OCI-LY7 (cell line): Measurements from ENCODE around the gene ORC3. TPM values are rescaled to one million over a fixed set of nuclear protein-coding genes. Genes with fewer than 3 reads are reported as not detected.
"Not testable (repeated sequence)": the region's sequence is repeated elsewhere in the genome, so short reads cannot be mapped to it uniquely, and the experiment has no call there.

Experiments
- BruUV-seq: library from RNA; stranded (reverse); fragments of 400-500 nt; replicated peaks from 2 replicates; lab custom pipeline; 2021; lab: Mats Ljungman, UMichigan
- CTCF ChIA-PET: fragments of 300-600 bp; sonication (Branson Sonifier 250); formaldehyde crosslinking; loops from one replicate; lab custom pipeline; 2022; ENCODE audit warnings: antibody characterized with exemption; ENCODE audit not compliant: unreplicated experiment; lab: Charles Lee
- POLR2A ChIA-PET: fragments of 300-600 bp; sonication (Branson Sonifier 250); formaldehyde crosslinking; loops from one replicate; lab custom pipeline; 2022; ENCODE audit warnings: antibody characterized with exemption; lab: Charles Lee
- DNase-seq: peaks from one replicate; pipeline ENCODE4 v3.0.0-alpha.2; 2015; ENCODE audit warnings: low spot score
- H2AFZ ChIP-seq: fragments of 200-600 bp; sonication (generic), shearing (Covaris generic); 2 replicates; pipeline ENCODE4 v1.6.1; 2014; ENCODE audit warnings: mild to moderate bottlenecking, antibody characterized with exemption, low read length, moderate library complexity
- H3K27ac ChIP-seq: fragments of 200-600 bp; sonication (generic); 2 replicates; pipeline ENCODE4 v1.5.1; 2014; ENCODE audit warnings: mixed run types, low read depth, mild to moderate bottlenecking, moderate library complexity, low read length, inconsistent platforms; ENCODE audit not compliant: poor library complexity, severe bottlenecking
- H3K36me3 ChIP-seq: fragments of 200-600 bp; sonication (generic); 2 replicates; pipeline ENCODE4 v1.6.1; 2014; ENCODE audit warnings: mild to moderate bottlenecking, antibody characterized with exemption, low read length, moderate library complexity, mixed read lengths; ENCODE audit not compliant: insufficient read depth
- H3K4me1 ChIP-seq: fragments of 200-600 bp; sonication (generic); 2 replicates; pipeline ENCODE4 v1.5.1; 2014; ENCODE audit warnings: mild to moderate bottlenecking, low read length; ENCODE audit not compliant: insufficient read depth, poor library complexity, severe bottlenecking
- H3K4me2 ChIP-seq: fragments of 200-600 bp; sonication (generic); 2 replicates; pipeline ENCODE4 v1.6.1; 2014; ENCODE audit warnings: mild to moderate bottlenecking, low read length
- H3K4me3 ChIP-seq: fragments of 200-600 bp; sonication (generic); 2 replicates; pipeline ENCODE4 v1.5.1; 2014; ENCODE audit warnings: mild to moderate bottlenecking, low read depth, low read length; ENCODE audit not compliant: poor library complexity, severe bottlenecking
- H3K79me2 ChIP-seq: fragments of 200-600 bp; sonication (generic); 2 replicates; pipeline ENCODE4 v1.6.1; 2016; ENCODE audit warnings: low read depth, mild to moderate bottlenecking, low read length, moderate library complexity, mixed read lengths; ENCODE audit not compliant: insufficient read depth
- H3K9me2 ChIP-seq: fragments of 200-600 bp; sonication (generic); 2 replicates; pipeline ENCODE4 v1.6.1; 2016; ENCODE audit warnings: mild to moderate bottlenecking, low read length, mixed read lengths; ENCODE audit not compliant: insufficient read depth
- H3K9me3 ChIP-seq: fragments of 200-600 bp; sonication (generic); 2 replicates; pipeline ENCODE4 v1.6.1; 2014; ENCODE audit warnings: mild to moderate bottlenecking, mixed run types, low read length, mixed read lengths
- H4K20me1 ChIP-seq: fragments of 200-600 bp; sonication (generic); 2 replicates; pipeline ENCODE4 v1.6.1; 2014; ENCODE audit warnings: mild to moderate bottlenecking, antibody characterized with exemption, low read length, moderate library complexity, mixed read lengths; ENCODE audit not compliant: insufficient read depth
- CTCF ChIP-seq: fragments of 200-600 bp; sonication (generic); conservative IDR thresholded peaks from 2 replicates; pipeline ENCODE4 v1.5.1; 2014; ENCODE audit warnings: mild to moderate bottlenecking, antibody characterized with exemption, low read length, moderate library complexity, mixed read lengths
- EZH2phosphoT487 ChIP-seq: fragments of 200-600 bp; sonication (generic); IDR thresholded peaks from 2 replicates; pipeline ENCODE4 v1.6.1; 2018; ENCODE audit warnings: low read depth, borderline replicate concordance, mild to moderate bottlenecking, mixed run types, antibody characterized with exemption, low read length, moderate library complexity, mixed read lengths
- intact Hi-C: fragments of 100-400 bp; cut with micrococcal nuclease; formaldehyde crosslinking; loops from one replicate; pipeline ENCODE4 v1.10.0; 2022; ENCODE audit not compliant: unreplicated experiment
- total RNA-seq, 2 experiments: library from RNA; depleted of rRNA in 1 of 2; stranded (reverse); fragments of >200 nt in 1 of 2; shearing (Covaris generic) in 1 of 2; gene quantifications; 2 replicates each; pipeline ENCODE4 v1.2.3, GENCODE V29; 2014 to 2022

ORC3 gene
- total RNA-seq, 2 experiments from 2014 or later, result 34.8 to 45.0 TPM

GRCh38 chr6:87687296-87687695 is 97.4 kb downstream of the ORC3 start:
- ChIA-PET POLR2A (interaction anchor here (0.6 to 1.4 kb wide), 10 partner anchors 12 to 612 kb away, joined by 3 to 15 read pairs (median 3); partner anchors contain the start of gene AKIRIN2), CTCF (no interaction called here)
- Histone ChIP-seq H3K9me3 (no peaks in the 10 kb centered on the region), H3K36me3 (peaks cover 100% of the 10 kb centered on the region), H2AFZ (no peak overlapping the region), H3K4me1 (peaks cover 10% of the 10 kb centered on the region), H4K20me1 (peaks cover 28% of the 10 kb centered on the region), H3K27ac (no peak overlapping the region), H3K4me2 (no peak overlapping the region), H3K79me2 (peaks cover 100% of the 10 kb centered on the region), H3K9me2 (no peaks in the 10 kb centered on the region), H3K4me3 (no peak overlapping the region)
- no peak for DNase-seq
- intact Hi-C loops, result no loop called here
- no TSS peak for BruUV-seq
- TF ChIP-seq EZH2phosphoT487 (no peak), CTCF (no peak)

- H3K27ac ChIP-seq, H3K4me2 ChIP-seq, BruUV-seq, H3K9me3 ChIP-seq, intact Hi-C loops, DNase-seq, H2AFZ ChIP-seq, H3K9me2 ChIP-seq, H3K4me3 ChIP-seq, CTCF ChIA-PET: not testable (repeated sequence)
- Histone ChIP-seq H3K79me2 (peaks cover 100% of the 10 kb centered on the region), H3K4me1 (peaks cover 15% of the 10 kb centered on the region), H4K20me1 (peaks cover 24% of the 10 kb centered on the region), H3K36me3 (peaks cover 99% of the 10 kb centered on the region)
- POLR2A ChIA-PET, result interaction anchor here (0.6 to 1.4 kb wide), 10 partner anchors 11 to 613 kb away, joined by 3 to 15 read pairs (median 3); partner anchors contain the start of gene AKIRIN2
These were observed 98.0 kb downstream of the ORC3 start for GRCh38 chr6:87687893-87688292.

GRCh38 chr6:87690441-87690840 is 100.5 kb downstream of the ORC3 start:
- H3K4me3 ChIP-seq, result no peak overlapping the region
- TF ChIP-seq EZH2phosphoT487, result no peak
- TF ChIP-seq CTCF, result no peak
- CTCF ChIA-PET, result no interaction called here
- H3K79me2 ChIP-seq, result peaks cover 100% of the 10 kb centered on the region
- H3K4me1 ChIP-seq, result peaks cover 39% of the 10 kb centered on the region
- no peak for DNase-seq
- no peaks in the 10 kb centered on the region for H3K9me2 ChIP-seq
- peaks cover 31% of the 10 kb centered on the region for H4K20me1 ChIP-seq
- BruUV-seq, result no TSS peak
- POLR2A ChIA-PET, result interaction anchor here (0.9 to 1.9 kb wide), 3 partner anchors 9 to 473 kb away, joined by 3 to 15 read pairs (median 3); partner anchors contain the start of gene AKIRIN2
- no peak overlapping the region for H3K27ac ChIP-seq
- no peak overlapping the region for H2AFZ ChIP-seq
- intact Hi-C loops, result no loop called here
- peaks cover 99% of the 10 kb centered on the region for H3K36me3 ChIP-seq
- H3K4me2 ChIP-seq, result no peak overlapping the region
- no peaks in the 10 kb centered on the region for H3K9me3 ChIP-seq
